Lung (tissue), 12 donors: ENCODE results near the gene RO60. TPM values are rescaled to one million over a fixed set of nuclear protein-coding genes. Genes with fewer than 3 reads are reported as not detected.
A peak's percentile ranks its signal among the peaks of the same experiment; 100 is the strongest.

Source experiments
- ATAC-seq: fragments of 200-7000 bp; cut with Tn5 transposase; one replicate; pipeline ENCODE4 v1.9.1; 2020; ENCODE audit warnings: moderate number of reproducible peaks; ENCODE audit not compliant: insufficient read depth, low FRiP score
- DNase-seq, 3 donors: peaks; one replicate each; pipeline ENCODE4 v3.0.0-alpha.2; 2013 to 2017
- H3K27ac ChIP-seq, 2 donors: one replicate each; pipeline ENCODE4 v1.5.1; 2013; ENCODE audit warnings: mild to moderate bottlenecking in 2 of 2, moderate library complexity in 2 of 2, control low read depth in 1 of 2, inconsistent platforms in 1 of 2, low read depth in 1 of 2, low read length in 1 of 2
- H3K27me3 ChIP-seq, 3 donors: one replicate each; pipeline ENCODE4 v1.5.1; 2013; ENCODE audit warnings: low read length in 2 of 3; ENCODE audit not compliant: control insufficient read depth in 3 of 3, insufficient read depth in 3 of 3
- H3K36me3 ChIP-seq, 4 donors: one replicate each; pipeline ENCODE4 v1.5.1; 2013; ENCODE audit warnings: low read length in 4 of 4, mild to moderate bottlenecking in 1 of 4, moderate library complexity in 1 of 4; ENCODE audit not compliant: control insufficient read depth in 4 of 4, insufficient read depth in 4 of 4
- H3K4me1 ChIP-seq, 5 donors: one replicate each; pipeline ENCODE4 v1.5.1; 2013; ENCODE audit warnings: low read length in 5 of 5, mild to moderate bottlenecking in 2 of 5, moderate library complexity in 1 of 5; ENCODE audit not compliant: control insufficient read depth in 5 of 5, insufficient read depth in 5 of 5
- H3K4me3 ChIP-seq: one replicate; pipeline ENCODE4 v1.5.1; 2013; ENCODE audit warnings: mild to moderate bottlenecking, control low read depth, moderate library complexity
- H3K9ac ChIP-seq, 2 donors: one replicate each; pipeline ENCODE4 v1.5.1; 2013; ENCODE audit warnings: low read length in 2 of 2, control low read depth in 1 of 2; ENCODE audit not compliant: insufficient read depth in 1 of 2
- H3K9me3 ChIP-seq, 4 donors: one replicate each; pipeline ENCODE4 v1.5.1; 2013; ENCODE audit warnings: low read length in 3 of 4, mild to moderate bottlenecking in 1 of 4, moderate library complexity in 1 of 4; ENCODE audit not compliant: control insufficient read depth in 4 of 4, insufficient read depth in 3 of 4
- WGBS, 2 donors: extraction: QIAGEN DNeasy Blood & Tissue Kit; methylation state at CpG; one replicate each; pipeline ENCODE4 v1.1.7; 2013; 5-methylcytosine and 5-hydroxymethylcytosine counted together
- polyA plus RNA-seq, 2 donors: library from polyadenylated mRNA; stranded (reverse); fragments of 200-250 nt; gene quantifications; one replicate each; pipeline ENCODE4 v1.2.1, GENCODE V29; 2013
- total RNA-seq, 2 donors: library from RNA; depleted of rRNA in 1 of 2; stranded (reverse); fragments of >200 nt in 1 of 2; gene quantifications; one replicate each; pipeline ENCODE4 v1.2.1, GENCODE V29; 2014 to 2021
- TF ChIP-seq, protein P1 (sequence below): IDR thresholded peaks from 2 replicates; pipeline ENCODE4 v1.5.1; 2012; ENCODE audit warnings: mild to moderate bottlenecking; ENCODE audit errors: control extremely low read depth, extremely low read depth
- donor health status: control.
- donor health status: control.
- donor health status: Bipolar disorder and iron deficiency.
- donor health status: healthy.
- donor health status: DM: yes; HTN: yes; CAD: no.

The RO60 gene
- total and polyA plus RNA-seq, 4 donors = 6.3 to 147 (median 30.5) TPM

DNA sequence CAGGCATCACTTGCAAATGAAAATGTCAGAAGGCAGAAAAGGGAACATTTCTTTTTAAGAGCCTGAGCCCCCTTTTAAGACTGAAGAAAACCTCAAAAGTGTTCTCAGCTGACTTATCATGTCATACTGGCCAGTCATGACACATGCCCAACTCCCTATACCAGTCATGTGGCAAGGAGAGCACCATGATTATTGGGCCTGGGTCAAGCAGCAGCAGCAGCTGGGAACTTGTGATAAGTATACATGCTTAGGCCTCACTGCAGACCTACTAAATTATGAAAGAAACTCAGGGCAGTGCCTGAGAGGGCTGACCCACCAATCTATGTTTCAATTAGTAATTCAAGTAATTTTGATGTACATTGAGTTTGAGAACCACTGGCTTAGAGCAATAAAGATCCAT lies 8.6 kb downstream of the RO60 start:
- no peak overlapping the region for H3K4me3 ChIP-seq
- no peak for ATAC-seq
- H3K4me1 ChIP-seq = peaks cover 0 to 20% (median 3%) of the 10 kb centered on the region in 5 donors
- no peaks in the 10 kb centered on the region for H3K9me3 ChIP-seq
- TF ChIP-seq, protein P1, sequence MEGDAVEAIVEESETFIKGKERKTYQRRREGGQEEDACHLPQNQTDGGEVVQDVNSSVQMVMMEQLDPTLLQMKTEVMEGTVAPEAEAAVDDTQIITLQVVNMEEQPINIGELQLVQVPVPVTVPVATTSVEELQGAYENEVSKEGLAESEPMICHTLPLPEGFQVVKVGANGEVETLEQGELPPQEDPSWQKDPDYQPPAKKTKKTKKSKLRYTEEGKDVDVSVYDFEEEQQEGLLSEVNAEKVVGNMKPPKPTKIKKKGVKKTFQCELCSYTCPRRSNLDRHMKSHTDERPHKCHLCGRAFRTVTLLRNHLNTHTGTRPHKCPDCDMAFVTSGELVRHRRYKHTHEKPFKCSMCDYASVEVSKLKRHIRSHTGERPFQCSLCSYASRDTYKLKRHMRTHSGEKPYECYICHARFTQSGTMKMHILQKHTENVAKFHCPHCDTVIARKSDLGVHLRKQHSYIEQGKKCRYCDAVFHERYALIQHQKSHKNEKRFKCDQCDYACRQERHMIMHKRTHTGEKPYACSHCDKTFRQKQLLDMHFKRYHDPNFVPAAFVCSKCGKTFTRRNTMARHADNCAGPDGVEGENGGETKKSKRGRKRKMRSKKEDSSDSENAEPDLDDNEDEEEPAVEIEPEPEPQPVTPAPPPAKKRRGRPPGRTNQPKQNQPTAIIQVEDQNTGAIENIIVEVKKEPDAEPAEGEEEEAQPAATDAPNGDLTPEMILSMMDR = no peak
- H3K9ac ChIP-seq = no peak overlapping the region
- no peaks in the 10 kb centered on the region for H3K27me3 ChIP-seq
- H3K36me3 ChIP-seq = peaks cover 5 to 6% (median 5%) of the 10 kb centered on the region in 4 donors
- H3K27ac ChIP-seq = peak overlapping the region in 1 of 2 donors; percentile 0
- DNase-seq = no peak

DNA sequence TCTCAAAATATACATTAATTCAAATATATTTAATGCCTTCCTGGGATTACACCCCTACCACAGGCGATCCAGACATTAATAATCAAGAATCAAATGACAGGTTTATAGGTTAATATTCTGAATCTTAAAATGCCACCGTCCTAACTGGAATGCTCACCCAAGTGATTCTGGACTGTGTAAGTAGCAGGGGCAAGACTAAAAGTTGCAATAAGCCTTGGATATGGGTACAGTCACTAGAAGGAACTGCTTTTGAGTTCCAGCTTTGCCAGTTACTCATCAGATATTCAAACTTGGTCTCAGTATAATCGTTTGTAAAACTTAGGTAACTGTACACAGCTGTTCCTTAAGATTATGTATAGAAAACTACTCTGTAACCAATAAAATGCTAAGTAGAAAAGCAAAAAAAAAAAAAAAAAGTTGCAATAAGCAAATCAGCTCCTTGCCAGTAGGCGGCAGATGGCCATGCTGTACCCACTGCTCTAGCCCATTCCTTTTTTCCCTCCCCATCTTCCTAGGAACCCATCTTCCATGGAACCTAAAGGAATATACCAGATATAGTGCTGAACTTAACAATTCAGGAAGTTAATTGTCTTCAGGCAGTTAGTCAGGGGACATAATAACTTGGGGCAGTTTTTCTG lies 10.5 kb downstream of the RO60 start:
- WGBS, 2 donors = 87% methylated on average over 4 of the region's 4 CpGs
- Histone ChIP-seq H3K27me3 (no peaks in the 10 kb centered on the region), H3K27ac (no peak overlapping the region), H3K4me3 (no peak overlapping the region), H3K9me3 (no peaks in the 10 kb centered on the region), H3K9ac (no peak overlapping the region), H3K4me1 (peaks cover 0 to 12% (median 1%) of the 10 kb centered on the region in 5 donors), H3K36me3 (peaks cover 3 to 6% (median 6%) of the 10 kb centered on the region in 4 donors)
- DNase-seq = no peak
- no peak for ATAC-seq
- TF ChIP-seq, protein P1 = no peak

DNA sequence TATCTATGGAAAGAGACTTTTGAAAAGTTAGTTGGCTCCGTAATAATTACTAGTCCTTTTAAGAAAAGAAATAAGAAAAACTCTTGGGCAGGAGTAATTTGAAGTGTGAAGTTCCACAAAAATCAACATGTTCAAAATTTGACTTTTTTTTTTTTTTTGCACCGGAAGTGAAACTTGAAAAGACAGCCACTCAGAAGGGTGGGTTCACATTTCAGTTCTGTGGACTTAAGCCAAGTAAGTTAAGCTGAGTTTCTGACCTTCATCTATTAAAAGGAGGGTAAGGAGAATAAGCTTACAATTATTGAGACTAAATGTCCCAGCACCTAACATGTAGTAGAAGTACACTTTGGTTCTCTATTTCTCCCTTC lies 11.0 kb downstream of the RO60 start:
- Histone ChIP-seq H3K4me3 (no peak overlapping the region), H3K9ac (no peak overlapping the region), H3K27ac (no peak overlapping the region), H3K27me3 (no peaks in the 10 kb centered on the region), H3K9me3 (no peaks in the 10 kb centered on the region), H3K36me3 (peaks cover 3 to 7% (median 6%) of the 10 kb centered on the region in 4 donors), H3K4me1 (peaks cover 0 to 9% (median 1%) of the 10 kb centered on the region in 5 donors)
- ATAC-seq = no peak
- peak in 2 of 3 donors; percentile 19 to 27 for DNase-seq
- TF ChIP-seq, protein P1 = no peak
- 64 to 72% methylated on average over 2 of the region's 2 CpGs for WGBS, 2 donors

DNA sequence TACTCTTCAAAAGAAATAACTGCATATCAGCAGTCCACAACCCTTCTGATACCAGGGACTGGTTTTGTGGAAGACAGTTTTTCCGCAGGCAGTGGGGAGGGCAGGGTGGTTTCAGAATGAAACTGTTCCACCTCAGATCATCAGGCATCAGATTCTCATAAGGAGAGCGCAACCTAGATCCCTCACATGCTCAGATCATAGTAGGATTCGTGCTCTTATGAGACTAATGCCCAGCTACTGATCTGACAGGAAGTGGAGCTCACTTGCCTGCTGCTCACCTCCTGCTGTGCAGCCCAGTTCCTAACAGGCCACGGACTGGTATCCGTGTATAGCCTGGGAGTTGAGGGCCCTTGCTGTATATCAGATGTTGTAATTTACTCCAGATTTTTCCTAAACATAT lies 11.5 kb downstream of the RO60 start:
- no peak for ATAC-seq
- no peaks in the 10 kb centered on the region for H3K9me3 ChIP-seq
- DNase-seq = no peak
- H3K27me3 ChIP-seq = no peaks in the 10 kb centered on the region
- H3K4me3 ChIP-seq = no peak overlapping the region
- TF ChIP-seq, protein P1 = no peak
- H3K36me3 ChIP-seq = peaks cover 3 to 7% (median 6%) of the 10 kb centered on the region in 4 donors
- 70 to 79% methylated on average over 5 of the region's 5 CpGs for WGBS, 2 donors
- H3K4me1 ChIP-seq = peaks cover 0 to 9% (median 1%) of the 10 kb centered on the region in 5 donors
- peak overlapping the region in 1 of 2 donors; percentile 31 for H3K27ac ChIP-seq
- no peak overlapping the region for H3K9ac ChIP-seq
